Measurements from ENCODE around the gene EBI3.

- TF ChIP-seq POLR2AphosphoS5 (IDR thresholded peaks at IDR 0.05) = no peak
- TF ChIP-seq, protein P1, sequence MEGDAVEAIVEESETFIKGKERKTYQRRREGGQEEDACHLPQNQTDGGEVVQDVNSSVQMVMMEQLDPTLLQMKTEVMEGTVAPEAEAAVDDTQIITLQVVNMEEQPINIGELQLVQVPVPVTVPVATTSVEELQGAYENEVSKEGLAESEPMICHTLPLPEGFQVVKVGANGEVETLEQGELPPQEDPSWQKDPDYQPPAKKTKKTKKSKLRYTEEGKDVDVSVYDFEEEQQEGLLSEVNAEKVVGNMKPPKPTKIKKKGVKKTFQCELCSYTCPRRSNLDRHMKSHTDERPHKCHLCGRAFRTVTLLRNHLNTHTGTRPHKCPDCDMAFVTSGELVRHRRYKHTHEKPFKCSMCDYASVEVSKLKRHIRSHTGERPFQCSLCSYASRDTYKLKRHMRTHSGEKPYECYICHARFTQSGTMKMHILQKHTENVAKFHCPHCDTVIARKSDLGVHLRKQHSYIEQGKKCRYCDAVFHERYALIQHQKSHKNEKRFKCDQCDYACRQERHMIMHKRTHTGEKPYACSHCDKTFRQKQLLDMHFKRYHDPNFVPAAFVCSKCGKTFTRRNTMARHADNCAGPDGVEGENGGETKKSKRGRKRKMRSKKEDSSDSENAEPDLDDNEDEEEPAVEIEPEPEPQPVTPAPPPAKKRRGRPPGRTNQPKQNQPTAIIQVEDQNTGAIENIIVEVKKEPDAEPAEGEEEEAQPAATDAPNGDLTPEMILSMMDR (IDR thresholded peaks at IDR 0.05) = no peak
Measured at GRCh38 chr19:4197228-4197624, 32.1 kb upstream of the EBI3 start.
